HFFc6 (cell line): Measurements from ENCODE around the gene HECTD4. TPM values are rescaled to one million over a fixed set of nuclear protein-coding genes. Genes with fewer than 3 reads are reported as not detected.
A peak's percentile ranks its signal among the peaks of the same experiment; 100 is the strongest.

Experiments
- DNase-seq: peaks from one replicate; pipeline ENCODE4 v3.0.0-alpha.2; 2018
- H3K27ac Mint-ChIP-seq: 2 replicates; pipeline ENCODE4 v1.8.0; 2020; ENCODE audit warnings: mild to moderate bottlenecking, mixed read lengths
- H3K27me3 Mint-ChIP-seq: 2 replicates; pipeline ENCODE4 v1.8.0; 2021; ENCODE audit warnings: mild to moderate bottlenecking, moderate library complexity, mixed read lengths; ENCODE audit not compliant: insufficient read depth
- H3K36me3 Mint-ChIP-seq: 2 replicates; pipeline ENCODE4 v1.8.0; 2021; ENCODE audit warnings: low read depth, mixed read lengths
- H3K4me1 Mint-ChIP-seq: 2 replicates; pipeline ENCODE4 v1.8.0; 2020; ENCODE audit warnings: low read depth, mixed read lengths
- H3K4me3 Mint-ChIP-seq: 2 replicates; pipeline ENCODE4 v1.8.0; 2020; ENCODE audit warnings: mild to moderate bottlenecking, moderate library complexity, mixed read lengths
- H3K9me3 Mint-ChIP-seq: 2 replicates; pipeline ENCODE4 v1.8.0; 2020; ENCODE audit warnings: mild to moderate bottlenecking, mixed read lengths
- total RNA-seq, 6 experiments: library from RNA; stranded (reverse); fragmentation: NEBNext Ultra II Directional; extraction: Animal tissue kit (Norgen Biotek cat#: 25700); gene quantifications; 2 replicates in 1 of 6; 3 replicates in 5 of 6; pipeline ENCODE4 v1.2.3, GENCODE V29; 2021
- TF ChIP-seq, protein P1 (sequence below): fragments of 200-600 bp; sonication (generic); IDR thresholded peaks from 2 replicates; pipeline ENCODE4 v1.5.0; 2021; ENCODE audit warnings: antibody characterized with exemption, mild to moderate bottlenecking

HECTD4 gene
- total RNA-seq, 6 experiments from 2014 or later = 15.7 to 22.5 (median 18.5) TPM

DNA sequence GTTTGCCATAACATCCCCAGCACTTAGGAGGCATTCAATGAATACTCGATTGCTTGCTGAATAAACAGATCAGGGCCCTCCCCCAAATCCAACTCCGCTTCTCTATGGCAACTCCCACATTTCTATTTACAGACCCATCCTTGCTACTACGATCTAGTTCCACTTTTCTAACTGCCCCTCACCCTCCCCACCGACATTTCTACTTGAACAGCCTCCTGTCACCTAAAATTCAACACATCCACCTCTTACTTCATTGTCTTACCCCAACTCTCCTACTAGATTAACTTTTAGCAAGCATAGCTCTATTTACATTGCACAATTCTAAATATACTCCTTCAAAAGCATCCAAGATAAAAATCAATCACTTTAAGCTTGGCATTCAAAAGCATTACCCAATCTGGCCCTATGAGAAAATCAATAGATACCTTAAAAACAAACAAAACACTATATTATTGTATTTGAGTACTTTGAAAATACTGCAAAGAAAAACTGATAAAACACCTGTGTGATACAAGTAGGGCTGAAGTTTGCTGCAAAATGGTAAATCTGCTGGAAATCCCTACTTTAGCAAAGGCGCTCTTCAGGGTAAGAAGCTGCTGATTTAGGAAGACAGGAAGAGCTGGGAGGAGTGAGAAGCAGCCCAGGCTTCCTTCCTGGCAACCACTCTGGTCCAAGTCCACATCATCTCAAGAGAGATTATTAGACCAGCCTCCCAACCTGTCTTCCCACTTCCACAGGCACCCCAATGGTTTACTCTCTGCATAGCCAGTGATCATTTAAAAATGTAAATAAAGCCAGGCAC lies 96.4 kb downstream of the HECTD4 start:
- TF ChIP-seq, protein P1, sequence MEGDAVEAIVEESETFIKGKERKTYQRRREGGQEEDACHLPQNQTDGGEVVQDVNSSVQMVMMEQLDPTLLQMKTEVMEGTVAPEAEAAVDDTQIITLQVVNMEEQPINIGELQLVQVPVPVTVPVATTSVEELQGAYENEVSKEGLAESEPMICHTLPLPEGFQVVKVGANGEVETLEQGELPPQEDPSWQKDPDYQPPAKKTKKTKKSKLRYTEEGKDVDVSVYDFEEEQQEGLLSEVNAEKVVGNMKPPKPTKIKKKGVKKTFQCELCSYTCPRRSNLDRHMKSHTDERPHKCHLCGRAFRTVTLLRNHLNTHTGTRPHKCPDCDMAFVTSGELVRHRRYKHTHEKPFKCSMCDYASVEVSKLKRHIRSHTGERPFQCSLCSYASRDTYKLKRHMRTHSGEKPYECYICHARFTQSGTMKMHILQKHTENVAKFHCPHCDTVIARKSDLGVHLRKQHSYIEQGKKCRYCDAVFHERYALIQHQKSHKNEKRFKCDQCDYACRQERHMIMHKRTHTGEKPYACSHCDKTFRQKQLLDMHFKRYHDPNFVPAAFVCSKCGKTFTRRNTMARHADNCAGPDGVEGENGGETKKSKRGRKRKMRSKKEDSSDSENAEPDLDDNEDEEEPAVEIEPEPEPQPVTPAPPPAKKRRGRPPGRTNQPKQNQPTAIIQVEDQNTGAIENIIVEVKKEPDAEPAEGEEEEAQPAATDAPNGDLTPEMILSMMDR = no peak
- Mint-ChIP-seq H3K4me1 (peaks cover 6% of the 10 kb centered on the region; the same call in 1 of the 2 replicates), H3K27me3 (no peaks in the 10 kb centered on the region), H3K4me3 (no peak overlapping the region), H3K9me3 (no peaks in the 10 kb centered on the region; the same call in 1 of the 2 replicates), H3K36me3 (peaks cover 13% of the 10 kb centered on the region), H3K27ac (no peak overlapping the region)
- no peak for DNase-seq

- TF ChIP-seq, protein P1 = no peak
- DNase-seq = no peak
- Mint-ChIP-seq H3K36me3 (0 out of 2 replicates have a peak, but pooled peaks cover 2% of the 10 kb centered on the region), H3K4me1 (peaks cover 6% of the 10 kb centered on the region; the same call in 1 of the 2 replicates), H3K27me3 (no peaks in the 10 kb centered on the region), H3K9me3 (no peaks in the 10 kb centered on the region), H3K4me3 (no peak overlapping the region), H3K27ac (peak overlapping the region; percentile 6; the same call in 1 of the 2 replicates)
Measured at GRCh38 chr12:112283546-112283945, 98.7 kb downstream of the HECTD4 start.

GRCh38 chr12:112282920-112283319 lies 99.3 kb downstream of the HECTD4 start:
- Mint-ChIP-seq H3K36me3 (peaks cover 2% of the 10 kb centered on the region), H3K4me1 (peaks cover 6% of the 10 kb centered on the region; the same call in 1 of the 2 replicates), H3K9me3 (no peaks in the 10 kb centered on the region), H3K27ac (no peak overlapping the region), H3K27me3 (no peaks in the 10 kb centered on the region), H3K4me3 (no peak overlapping the region)
- TF ChIP-seq, protein P1 = no peak
- no peak for DNase-seq

- Mint-ChIP-seq H3K4me3 (no peak overlapping the region), H3K9me3 (no peaks in the 10 kb centered on the region), H3K4me1 (peaks cover 4% of the 10 kb centered on the region; the same call in 1 of the 2 replicates), H3K27ac (no peak overlapping the region), H3K36me3 (peaks cover 18% of the 10 kb centered on the region), H3K27me3 (peaks cover 3% of the 10 kb centered on the region; the same call in 1 of the 2 replicates)
- TF ChIP-seq, protein P1 = no peak
- DNase-seq = no peak
Measured at GRCh38 chr12:112275836-112276235, 106.4 kb downstream of the HECTD4 start.

DNA sequence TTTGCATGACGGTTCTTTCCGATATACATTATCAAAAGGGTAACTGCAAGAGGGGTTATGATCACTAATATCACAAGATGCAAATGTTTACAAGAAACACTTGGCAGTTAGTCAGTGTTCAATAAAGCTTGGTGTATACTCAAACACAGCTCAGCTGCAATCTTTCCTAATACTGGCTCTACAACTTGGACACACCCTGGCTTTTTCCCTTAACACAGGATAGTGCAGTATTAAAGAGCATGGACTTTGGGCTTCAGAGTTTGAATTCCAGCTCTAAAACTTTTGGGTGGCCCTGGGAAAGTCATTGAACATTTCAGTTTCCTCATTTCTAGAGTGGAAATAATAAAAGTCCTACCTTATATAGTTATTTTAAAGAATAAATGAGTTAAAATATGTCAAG lies 107.0 kb downstream of the HECTD4 start:
- peaks cover 6% of the 10 kb centered on the region; the same call in 1 of the 2 replicates for H3K4me1 Mint-ChIP-seq
- H3K36me3 Mint-ChIP-seq = peaks cover 20% of the 10 kb centered on the region
- H3K4me3 Mint-ChIP-seq = no peak overlapping the region
- TF ChIP-seq, protein P1 = no peak
- H3K27me3 Mint-ChIP-seq = peaks cover 3% of the 10 kb centered on the region; the same call in 1 of the 2 replicates
- no peaks in the 10 kb centered on the region for H3K9me3 Mint-ChIP-seq
- no peak for DNase-seq
- H3K27ac Mint-ChIP-seq = no peak overlapping the region
